BLaER1 (cell line): ENCODE measurements around the gene MYO1B.

ENCODE experiments used
- H3K27ac ChIP-seq: shearing (Covaris generic); formaldehyde crosslinking; 2 replicates; pipeline ENCODE4 v1.8.1; 2022
- H3K27me3 ChIP-seq: shearing (Covaris generic); formaldehyde crosslinking; 2 replicates; pipeline ENCODE4 v1.8.1; 2022
- H3K36me3 ChIP-seq: shearing (Covaris generic); formaldehyde crosslinking; 2 replicates; pipeline ENCODE4 v1.8.1; 2022
- H3K4me1 ChIP-seq: shearing (Covaris generic); formaldehyde crosslinking; 2 replicates; pipeline ENCODE4 v1.8.1; 2022
- H3K4me2 ChIP-seq: shearing (Covaris generic); formaldehyde crosslinking; 2 replicates; pipeline ENCODE4 v1.8.1; 2022
- H3K4me3 ChIP-seq: shearing (Covaris generic); formaldehyde crosslinking; 2 replicates; pipeline ENCODE4 v1.8.1; 2022
- H3K9ac ChIP-seq: shearing (Covaris generic); formaldehyde crosslinking; 2 replicates; pipeline ENCODE4 v1.8.1; 2022
- H3K9me3 ChIP-seq: shearing (Covaris generic); formaldehyde crosslinking; 2 replicates; pipeline ENCODE4 v1.8.1; 2022
- H4K20me1 ChIP-seq: shearing (Covaris generic); formaldehyde crosslinking; 2 replicates; pipeline ENCODE4 v1.8.1; 2022
- Cebpa-rat ChIP-seq: shearing (Covaris generic); IDR thresholded peaks from 2 replicates; pipeline ENCODE4 v1.8.1; 2022

MYO1B gene

DNA sequence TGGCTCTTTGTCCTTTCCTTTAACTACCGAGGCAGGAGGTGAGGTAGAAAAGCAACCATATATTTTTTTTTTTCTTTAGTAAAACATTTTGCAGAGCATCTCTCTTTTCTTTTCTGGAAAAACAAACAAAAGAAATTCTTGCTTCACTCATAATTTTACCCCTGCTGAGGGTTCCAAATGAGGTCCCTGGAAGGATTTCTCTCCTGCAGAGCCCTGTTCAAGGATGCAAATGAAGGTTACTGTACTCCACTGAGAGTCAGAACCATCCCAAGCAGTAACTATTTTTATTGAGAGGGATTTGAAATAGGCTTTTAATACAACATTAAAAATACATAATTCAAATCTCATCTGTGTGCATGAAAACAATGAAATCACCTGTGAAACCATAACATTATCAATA, 19.5 kb upstream of the MYO1B start:
- Histone ChIP-seq H3K27me3 (no peaks in the 10 kb centered on the region), H3K27ac (no peak overlapping the region), H3K4me3 (no peak overlapping the region), H3K4me1 (peaks cover 45% of the 10 kb centered on the region), H3K9me3 (peaks cover 9% of the 10 kb centered on the region), H3K36me3 (no peaks in the 10 kb centered on the region), H4K20me1 (no peaks in the 10 kb centered on the region), H3K4me2 (no peak overlapping the region), H3K9ac (no peak overlapping the region)
- no peak for TF ChIP-seq Cebpa-rat

- no peak overlapping the region for H3K4me2 ChIP-seq
- peaks cover 39% of the 10 kb centered on the region for H3K4me1 ChIP-seq
- peaks cover 3% of the 10 kb centered on the region for H3K9me3 ChIP-seq
- H3K27ac ChIP-seq, result no peak overlapping the region
- no peak overlapping the region for H3K4me3 ChIP-seq
- H3K9ac ChIP-seq, result no peak overlapping the region
- no peaks in the 10 kb centered on the region for H3K36me3 ChIP-seq
- TF ChIP-seq Cebpa-rat, result no peak
- H3K27me3 ChIP-seq, result no peaks in the 10 kb centered on the region
- no peaks in the 10 kb centered on the region for H4K20me1 ChIP-seq
These were observed 19.0 kb upstream of the MYO1B start for GRCh38 chr2:191226196-191226595.

DNA sequence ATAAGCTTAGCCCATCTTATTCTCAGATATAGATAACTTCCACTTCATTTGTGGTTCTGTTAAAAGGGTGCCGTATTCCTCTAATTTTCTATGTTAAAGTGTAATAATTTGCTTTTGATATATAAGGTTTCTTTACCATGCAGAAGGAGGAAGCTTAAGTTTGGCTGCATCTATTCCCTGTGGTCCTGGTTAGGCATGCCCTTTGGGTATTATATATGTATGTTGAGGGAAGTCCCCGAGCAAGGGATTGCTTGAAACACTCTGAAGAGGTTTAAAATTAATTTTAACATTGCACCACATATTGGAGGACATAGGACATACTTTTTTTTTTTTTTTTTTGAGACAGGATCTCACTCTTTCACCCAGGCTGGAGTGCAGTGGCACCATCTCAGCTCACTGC, 16.9 kb upstream of the MYO1B start:
- H3K36me3 ChIP-seq, result no peaks in the 10 kb centered on the region
- H4K20me1 ChIP-seq, result no peaks in the 10 kb centered on the region
- H3K27ac ChIP-seq, result no peak overlapping the region
- peaks cover 18% of the 10 kb centered on the region for H3K4me1 ChIP-seq
- no peaks in the 10 kb centered on the region for H3K27me3 ChIP-seq
- no peaks in the 10 kb centered on the region for H3K9me3 ChIP-seq
- no peak overlapping the region for H3K4me3 ChIP-seq
- H3K9ac ChIP-seq, result no peak overlapping the region
- no peak for TF ChIP-seq Cebpa-rat
- H3K4me2 ChIP-seq, result peak overlapping the region; percentile 51

DNA sequence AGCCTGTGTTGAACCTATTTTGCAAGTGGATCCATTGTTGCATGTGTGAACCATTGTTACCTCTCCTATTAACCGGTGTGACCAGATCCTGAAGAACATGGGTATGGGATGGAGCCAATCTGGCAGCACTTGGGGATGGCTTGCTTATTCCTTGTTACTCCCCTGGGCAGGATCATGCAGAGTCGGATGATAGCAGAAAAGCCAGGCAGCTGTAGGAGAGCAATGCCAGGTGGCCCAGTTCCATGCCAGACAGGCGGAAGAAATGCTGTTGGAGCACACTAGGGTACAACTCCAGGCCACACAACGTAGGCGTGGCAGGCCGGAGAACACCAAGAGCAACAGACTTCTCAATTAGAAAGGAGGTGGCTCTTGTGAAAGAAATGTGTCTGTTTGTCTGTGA, 16.3 kb upstream of the MYO1B start:
- Histone ChIP-seq H3K27me3 (no peaks in the 10 kb centered on the region), H3K4me3 (no peak overlapping the region), H3K9me3 (no peaks in the 10 kb centered on the region), H3K27ac (no peak overlapping the region), H3K4me1 (peaks cover 13% of the 10 kb centered on the region), H3K4me2 (peak overlapping the region; percentile 51), H4K20me1 (no peaks in the 10 kb centered on the region), H3K9ac (no peak overlapping the region), H3K36me3 (no peaks in the 10 kb centered on the region)
- no peak for TF ChIP-seq Cebpa-rat

DNA sequence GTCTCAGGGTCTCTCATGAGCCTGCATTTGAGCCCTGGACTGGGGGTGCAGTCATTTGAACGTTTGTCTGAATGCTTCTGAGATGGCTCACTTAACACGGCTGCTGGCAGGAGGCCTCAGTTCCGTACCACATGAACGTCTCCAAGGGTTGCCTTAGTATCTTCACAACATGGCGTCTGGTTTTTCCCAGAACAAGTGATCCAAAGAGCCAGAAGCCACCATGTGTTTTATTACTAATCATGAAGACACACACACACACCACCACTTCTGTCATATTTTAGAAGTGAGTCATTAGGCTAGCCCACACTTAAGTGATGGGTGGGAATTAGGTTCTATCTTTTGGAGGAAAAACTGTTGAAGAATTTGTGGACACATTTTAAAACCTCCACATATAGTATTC, 15.0 kb upstream of the MYO1B start:
- H3K27me3 ChIP-seq, result no peaks in the 10 kb centered on the region
- H4K20me1 ChIP-seq, result no peaks in the 10 kb centered on the region
- no peaks in the 10 kb centered on the region for H3K9me3 ChIP-seq
- H3K36me3 ChIP-seq, result no peaks in the 10 kb centered on the region
- TF ChIP-seq Cebpa-rat, result no peak
- H3K4me2 ChIP-seq, result no peak overlapping the region
- no peak overlapping the region for H3K27ac ChIP-seq
- no peak overlapping the region for H3K9ac ChIP-seq
- H3K4me3 ChIP-seq, result no peak overlapping the region
- peaks cover 19% of the 10 kb centered on the region for H3K4me1 ChIP-seq

DNA sequence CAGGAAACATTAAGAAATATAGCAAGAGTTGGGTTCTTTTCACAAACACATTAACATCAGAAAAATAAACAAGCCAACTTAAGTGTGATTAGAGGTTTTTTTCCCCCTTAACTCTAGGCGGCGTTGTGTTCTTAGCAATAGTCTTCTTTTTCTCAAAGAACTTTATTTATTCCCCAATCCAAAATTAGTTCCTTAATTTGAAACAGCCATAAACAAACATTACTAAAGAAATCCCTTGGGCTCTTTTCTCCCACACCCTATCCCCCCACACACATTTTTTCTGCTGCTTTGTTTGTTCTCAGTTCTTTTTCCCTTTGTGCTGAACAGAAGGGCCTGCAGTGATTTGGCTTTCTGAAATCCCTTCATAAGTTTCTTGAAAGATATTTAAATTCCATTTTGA, 13.2 kb upstream of the MYO1B start:
- Histone ChIP-seq H3K4me3 (no peak overlapping the region), H3K9me3 (no peaks in the 10 kb centered on the region), H3K27ac (no peak overlapping the region), H3K36me3 (no peaks in the 10 kb centered on the region), H4K20me1 (no peaks in the 10 kb centered on the region), H3K9ac (no peak overlapping the region), H3K27me3 (no peaks in the 10 kb centered on the region), H3K4me2 (no peak overlapping the region), H3K4me1 (peaks cover 19% of the 10 kb centered on the region)
- TF ChIP-seq Cebpa-rat, result no peak

- Histone ChIP-seq H3K27ac (no peak overlapping the region), H3K27me3 (no peaks in the 10 kb centered on the region), H3K4me2 (no peak overlapping the region), H3K4me3 (no peak overlapping the region), H3K36me3 (no peaks in the 10 kb centered on the region), H3K9ac (no peak overlapping the region), H3K9me3 (no peaks in the 10 kb centered on the region; the same call in 1 of the 2 replicates), H4K20me1 (no peaks in the 10 kb centered on the region), H3K4me1 (peaks cover 12% of the 10 kb centered on the region)
- TF ChIP-seq Cebpa-rat, result no peak
These were observed 11.7 kb upstream of the MYO1B start for GRCh38 chr2:191233533-191233932.

DNA sequence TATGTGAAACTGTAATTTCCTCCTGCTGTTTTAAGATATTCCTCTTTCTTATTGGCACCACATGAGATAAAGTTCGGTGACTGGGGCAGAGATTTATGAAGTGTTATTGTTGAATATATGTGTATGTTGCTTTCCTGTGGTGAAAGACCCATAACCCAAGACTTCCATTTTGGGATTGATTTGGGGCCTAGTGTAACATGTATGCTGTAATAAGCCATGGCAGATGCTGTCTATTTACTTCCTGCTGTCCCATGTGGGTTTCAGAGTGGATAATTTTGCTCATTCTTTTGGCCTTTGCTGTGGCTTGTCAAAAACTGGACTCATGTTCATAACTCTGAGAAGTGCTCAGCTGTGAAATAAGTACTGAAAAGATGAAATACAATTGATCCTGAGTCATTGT, 10.8 kb upstream of the MYO1B start:
- Histone ChIP-seq H3K36me3 (no peaks in the 10 kb centered on the region), H3K4me2 (peak overlapping the region; percentile 7; the same call in 1 of the 2 replicates), H3K27me3 (no peaks in the 10 kb centered on the region), H3K27ac (no peak overlapping the region), H3K4me1 (peaks cover 7% of the 10 kb centered on the region), H4K20me1 (no peaks in the 10 kb centered on the region), H3K4me3 (no peak overlapping the region), H3K9ac (no peak overlapping the region), H3K9me3 (no peaks in the 10 kb centered on the region; the same call in 1 of the 2 replicates)
- no peak for TF ChIP-seq Cebpa-rat

DNA sequence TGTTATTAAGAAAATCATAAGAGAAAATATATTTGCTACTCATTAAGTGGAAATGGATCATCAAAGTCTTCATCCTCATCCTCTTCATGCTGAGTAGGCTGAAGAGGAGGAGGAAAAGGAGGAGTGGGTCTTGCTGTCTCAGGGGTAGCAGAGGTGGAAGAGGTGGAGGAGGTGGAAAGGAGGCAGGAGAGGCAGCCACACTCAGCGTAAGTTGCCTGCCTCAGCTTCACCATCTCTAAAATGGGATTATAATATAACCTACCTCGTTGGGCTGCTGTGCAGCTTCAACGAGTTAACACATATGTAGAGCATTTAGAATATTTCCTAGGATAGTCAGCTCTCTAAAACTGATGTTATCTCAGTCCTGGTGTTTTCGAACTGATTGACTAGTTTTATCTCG, 4.3 kb upstream of the MYO1B start:
- no peak overlapping the region for H3K9ac ChIP-seq
- no peaks in the 10 kb centered on the region for H3K4me1 ChIP-seq
- no peaks in the 10 kb centered on the region; the same call in 1 of the 2 replicates for H3K9me3 ChIP-seq
- H3K4me2 ChIP-seq, result no peak overlapping the region
- H3K4me3 ChIP-seq, result no peak overlapping the region
- no peaks in the 10 kb centered on the region for H3K36me3 ChIP-seq
- no peak overlapping the region for H3K27ac ChIP-seq
- H3K27me3 ChIP-seq, result no peaks in the 10 kb centered on the region
- H4K20me1 ChIP-seq, result no peaks in the 10 kb centered on the region
- no peak for TF ChIP-seq Cebpa-rat

GRCh38 chr2:191241418-191241817, 3.8 kb upstream of the MYO1B start:
- no peak for TF ChIP-seq Cebpa-rat
- peaks cover 3% of the 10 kb centered on the region for H3K4me1 ChIP-seq
- no peaks in the 10 kb centered on the region for H3K36me3 ChIP-seq
- H3K27ac ChIP-seq, result no peak overlapping the region
- no peak overlapping the region for H3K9ac ChIP-seq
- H3K9me3 ChIP-seq, result no peaks in the 10 kb centered on the region; the same call in 1 of the 2 replicates
- no peak overlapping the region for H3K4me3 ChIP-seq
- no peaks in the 10 kb centered on the region for H4K20me1 ChIP-seq
- no peak overlapping the region for H3K4me2 ChIP-seq
- no peaks in the 10 kb centered on the region for H3K27me3 ChIP-seq

DNA sequence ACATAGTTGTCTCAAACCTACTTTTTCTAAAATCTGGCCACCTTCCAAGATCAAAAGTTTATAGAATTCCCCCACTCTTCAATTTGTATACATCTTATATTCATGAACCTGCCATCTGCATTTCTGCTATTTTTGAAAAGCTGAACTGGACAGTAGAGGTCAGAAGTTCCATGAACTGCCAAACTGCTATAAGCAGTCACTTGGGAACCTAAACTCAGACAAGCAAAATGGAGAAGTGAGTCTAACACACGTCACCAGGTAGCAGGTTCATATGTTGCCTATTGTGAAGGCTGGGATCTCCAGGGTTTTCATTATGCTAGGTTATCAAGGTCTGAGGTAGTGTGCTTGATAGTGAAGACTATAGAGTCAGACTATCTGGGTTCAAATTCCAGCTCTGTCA, 2.0 kb upstream of the MYO1B start:
- no peaks in the 10 kb centered on the region for H3K27me3 ChIP-seq
- H3K27ac ChIP-seq, result no peak overlapping the region
- 0 out of 2 replicates have a peak, but pooled peaks cover 13% of the 10 kb centered on the region for H4K20me1 ChIP-seq
- H3K36me3 ChIP-seq, result no peaks in the 10 kb centered on the region
- no peak for TF ChIP-seq Cebpa-rat
- H3K9me3 ChIP-seq, result no peaks in the 10 kb centered on the region; the same call in 1 of the 2 replicates
- H3K4me3 ChIP-seq, result no peak overlapping the region
- peaks cover 19% of the 10 kb centered on the region for H3K4me1 ChIP-seq
- no peak overlapping the region for H3K9ac ChIP-seq
- no peak overlapping the region for H3K4me2 ChIP-seq
